NCI-H1694 (cell line): Measurements from ENCODE around the gene KIAA1958.
"Not testable (repeated sequence)": the region's sequence is repeated elsewhere in the genome, so short reads cannot be mapped to it uniquely, and the experiment has no call there.

ENCODE experiments used
- DNase-seq: peaks from one replicate; lab custom pipeline; 2025; lab: John Stamatoyannopoulos, UW

The KIAA1958 gene

DNA sequence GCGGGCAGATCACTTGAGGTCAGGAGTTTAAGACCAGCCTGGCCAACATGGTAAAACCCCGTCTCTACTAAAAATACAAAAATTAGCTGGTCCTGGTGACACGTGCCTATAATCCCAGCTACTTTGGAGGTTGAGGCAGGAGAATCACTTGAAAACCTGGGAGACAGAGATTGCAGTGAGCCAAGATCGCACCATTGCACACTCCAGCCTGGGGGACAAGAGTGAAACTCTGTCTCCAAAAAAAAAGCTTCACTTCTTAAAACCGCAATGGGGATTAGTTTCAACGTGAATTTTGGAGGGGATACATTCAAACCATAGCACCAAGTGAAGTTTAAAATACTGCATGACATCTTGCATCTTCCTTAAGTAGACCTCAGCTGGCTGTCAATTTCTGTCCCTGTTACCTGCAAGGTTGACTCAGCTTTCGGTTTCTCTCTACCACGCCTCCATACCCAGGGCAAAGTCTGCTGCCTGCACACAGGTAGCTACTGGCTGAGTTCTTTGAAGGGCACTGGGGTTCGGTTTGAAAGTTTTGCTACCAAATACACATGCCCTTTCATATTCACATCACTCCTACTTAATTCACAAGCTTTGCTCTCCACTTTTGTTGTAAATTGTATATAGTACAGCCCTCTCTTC is 69.3 kb downstream of the KIAA1958 start:
- DNase-seq: no peak

- no peak for DNase-seq
These were observed 70.1 kb downstream of the KIAA1958 start for GRCh38 chr9:112556497-112557442.

DNA sequence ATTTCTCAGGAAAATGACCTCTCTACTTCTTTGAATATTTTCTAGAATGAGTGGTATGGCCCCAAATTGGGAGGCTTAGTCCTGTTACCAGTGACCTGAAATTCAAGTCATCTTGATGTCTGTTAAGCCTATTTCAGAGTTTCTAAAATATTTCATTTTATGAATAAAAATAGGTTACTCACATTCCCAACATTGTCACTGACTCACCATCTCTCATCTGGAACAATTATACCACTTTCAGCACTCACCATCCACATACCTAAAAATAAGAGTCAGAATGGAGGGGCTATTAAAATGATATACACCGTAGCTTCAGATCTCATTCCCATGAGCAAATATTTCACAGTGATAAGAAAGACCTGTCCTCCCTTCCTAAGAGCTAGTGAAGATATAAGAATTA is 71.8 kb downstream of the KIAA1958 start:
- no peak for DNase-seq

GRCh38 chr9:112558978-112559377 is 72.4 kb downstream of the KIAA1958 start:
- DNase-seq: no peak

DNA sequence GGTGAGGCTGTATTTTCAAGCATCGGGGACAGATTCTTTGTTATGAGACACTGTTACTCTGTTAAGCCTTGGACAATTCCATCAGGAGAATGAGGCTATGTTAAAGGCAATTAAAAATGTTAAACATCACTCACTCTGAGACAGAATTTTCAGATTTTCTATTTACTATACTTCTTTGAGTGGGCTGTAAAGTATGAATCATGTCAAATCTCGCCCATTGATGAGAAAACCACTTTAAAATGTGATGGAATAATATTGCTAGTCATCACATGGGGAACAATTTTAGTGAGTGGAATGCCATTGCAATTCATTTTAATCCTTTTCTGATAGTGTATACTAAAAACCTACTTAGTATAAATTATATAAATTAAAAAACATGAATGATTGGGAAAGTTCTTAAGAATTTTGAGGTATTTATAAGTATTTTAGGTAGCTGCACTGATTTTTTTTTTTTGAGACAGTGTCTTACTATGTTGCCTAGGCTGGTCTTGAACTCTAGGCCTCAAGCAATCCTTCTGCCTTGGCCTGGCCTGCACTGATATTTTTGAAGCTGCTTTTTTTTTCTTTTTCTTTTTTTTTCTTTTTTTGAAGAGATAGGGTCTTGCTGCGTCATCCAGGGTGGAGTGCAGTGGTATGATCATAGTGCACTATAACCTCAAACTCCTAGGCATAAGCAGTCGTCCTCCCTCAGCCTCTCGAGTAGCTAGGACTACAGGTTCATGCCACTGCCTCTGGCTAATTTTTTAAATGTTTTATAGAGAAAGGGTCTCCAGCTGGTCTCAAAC is 73.2 kb downstream of the KIAA1958 start:
- DNase-seq: no peak

DNA sequence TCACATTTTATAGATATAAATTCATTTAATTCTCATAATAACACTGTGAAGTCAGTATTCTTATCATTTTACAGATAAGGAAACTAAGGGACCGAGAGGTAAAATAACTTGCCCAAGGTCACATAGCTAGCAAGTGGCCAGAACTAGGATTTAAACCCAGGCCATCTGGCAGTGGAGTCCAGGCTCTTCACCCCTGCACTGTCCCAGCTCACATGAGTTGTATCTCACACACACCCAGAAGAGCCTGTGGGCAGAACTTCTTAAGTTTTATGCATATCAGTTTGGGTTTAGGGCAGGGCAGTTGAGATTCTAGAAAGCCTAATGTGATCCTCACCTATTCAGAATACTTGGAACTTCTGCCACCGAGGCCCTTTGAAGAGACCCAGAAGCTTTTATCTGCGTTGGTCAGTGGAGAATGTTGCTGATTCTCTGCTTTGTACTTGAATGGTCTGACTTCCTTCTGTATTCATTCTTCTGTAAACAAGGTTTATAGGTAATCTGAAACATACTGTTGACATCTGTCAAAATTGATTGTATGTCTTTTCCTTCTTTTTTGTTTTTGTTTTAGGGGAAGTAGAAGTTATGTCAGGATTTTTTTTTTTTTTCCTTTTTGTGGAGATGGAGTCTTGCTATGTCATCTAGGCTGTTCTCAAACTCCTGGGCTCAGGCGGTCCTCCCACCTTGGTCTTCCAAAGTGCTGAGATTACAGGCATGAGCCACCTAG is 75.8 kb downstream of the KIAA1958 start:
- DNase-seq: no peak

- no peak for DNase-seq
These were observed 82.6 kb downstream of the KIAA1958 start for GRCh38 chr9:112569186-112569585.

GRCh38 chr9:112570671-112571167 is 84.1 kb downstream of the KIAA1958 start:
- no peak for DNase-seq

DNA sequence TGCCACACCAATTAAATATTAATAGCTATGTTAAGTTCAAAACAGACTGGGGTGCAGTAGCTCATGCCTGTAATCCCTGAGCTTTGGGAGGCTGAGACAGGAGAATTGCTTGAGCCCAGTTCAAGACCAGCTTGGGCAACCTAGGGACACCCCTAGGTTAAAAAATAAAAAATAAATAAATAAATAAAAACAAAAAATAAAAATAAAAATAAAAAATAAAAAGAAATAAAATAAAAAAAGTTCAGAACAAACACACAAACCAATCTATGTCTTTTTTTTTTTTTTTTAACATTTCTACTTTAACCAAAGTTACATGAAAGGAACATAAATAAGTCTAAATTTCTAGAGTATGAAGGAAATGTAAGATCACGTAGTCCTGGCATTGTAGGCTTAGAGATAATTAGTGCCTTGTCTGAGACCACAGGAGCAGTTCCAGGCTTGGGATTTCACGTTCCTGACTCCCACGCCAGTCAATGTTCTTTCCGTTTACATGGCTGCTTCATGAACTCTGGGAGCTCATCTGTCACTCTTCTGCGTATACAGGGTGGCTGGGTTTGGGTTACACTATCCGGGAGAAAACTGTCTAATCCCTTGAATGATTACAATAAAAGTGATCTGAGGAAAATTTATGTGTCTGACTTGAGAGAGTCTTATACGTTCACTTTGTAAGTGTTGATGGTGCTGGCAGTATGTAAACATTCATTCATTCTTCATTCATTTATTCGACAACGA is 85.2 kb downstream of the KIAA1958 start:
- no peak for DNase-seq

GRCh38 chr9:112572416-112572815 is 85.8 kb downstream of the KIAA1958 start:
- no peak for DNase-seq

DNA sequence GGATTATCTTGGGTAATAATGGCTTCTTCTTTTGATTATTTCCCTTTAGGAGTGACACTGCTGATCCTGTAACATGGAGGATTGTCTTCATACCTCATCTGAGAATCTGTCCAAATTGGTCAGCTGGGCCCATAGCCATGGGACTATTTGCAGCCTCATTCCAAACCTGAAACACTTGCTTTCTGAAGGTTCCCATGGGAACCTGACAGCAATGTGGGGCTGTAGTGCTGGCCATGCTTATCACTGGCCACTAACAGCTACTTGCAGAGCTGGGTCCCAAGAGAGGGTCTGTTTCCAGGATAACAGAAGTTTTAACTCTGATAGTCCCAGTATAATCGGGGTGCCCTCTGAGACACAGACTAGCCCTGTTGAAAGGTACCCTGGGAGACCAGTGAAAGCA is 87.4 kb downstream of the KIAA1958 start:
- DNase-seq: no peak

DNA sequence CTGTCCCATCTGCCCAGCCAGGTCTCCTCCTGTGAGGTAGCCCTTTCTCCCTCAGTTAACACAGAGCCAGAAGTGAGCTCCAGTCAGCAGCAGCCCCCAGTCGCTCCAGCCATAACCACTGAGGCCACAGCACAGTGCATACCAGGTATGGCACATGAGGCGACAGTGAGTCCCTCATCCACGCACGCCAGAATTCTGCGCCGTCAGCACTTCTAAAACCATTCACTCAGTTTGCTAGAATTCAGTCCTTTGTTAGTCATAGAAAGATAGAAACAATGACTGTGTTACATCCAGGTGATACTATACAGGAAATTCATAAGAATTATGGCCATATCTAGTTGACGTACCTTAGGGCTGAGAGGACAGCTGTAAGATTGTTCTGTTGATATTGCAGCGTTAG is 88.5 kb downstream of the KIAA1958 start:
- DNase-seq: no peak

DNA sequence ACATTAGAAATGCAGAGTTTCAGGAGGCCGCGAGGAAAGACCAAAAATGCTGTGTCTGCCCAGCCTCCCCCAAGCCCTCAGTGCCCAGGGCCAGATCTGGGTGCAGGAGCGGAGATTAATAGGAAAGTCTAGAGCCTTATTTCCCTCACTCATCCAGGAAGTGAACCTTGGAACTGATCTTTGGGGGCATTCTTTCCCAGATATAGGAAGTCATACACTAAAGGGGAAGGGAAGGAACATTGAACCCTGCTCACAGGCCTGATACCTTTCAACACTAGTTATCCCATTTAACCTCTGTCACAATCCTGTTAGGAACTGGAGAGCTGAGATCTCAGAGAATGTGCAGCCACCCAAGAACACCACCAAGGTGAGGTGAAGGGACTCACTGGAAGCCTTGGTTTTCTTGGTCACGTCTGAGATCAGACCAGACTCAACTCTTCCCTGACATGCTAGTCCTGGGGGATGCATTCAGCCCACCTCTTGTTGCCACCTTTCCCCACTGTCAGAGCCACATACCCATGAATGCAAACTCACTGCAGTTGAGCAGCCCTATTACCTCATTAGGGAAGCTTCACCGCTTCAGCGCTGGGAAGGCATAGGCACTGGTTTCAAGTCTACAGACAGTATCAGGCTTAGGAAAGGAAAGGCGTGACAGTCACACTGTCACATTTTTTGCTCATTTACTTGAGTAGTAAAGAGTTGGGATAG is 95.0 kb downstream of the KIAA1958 start:
- no peak for DNase-seq

GRCh38 chr9:112582371-112583262 is 96.0 kb downstream of the KIAA1958 start:
- DNase-seq: no peak

DNA sequence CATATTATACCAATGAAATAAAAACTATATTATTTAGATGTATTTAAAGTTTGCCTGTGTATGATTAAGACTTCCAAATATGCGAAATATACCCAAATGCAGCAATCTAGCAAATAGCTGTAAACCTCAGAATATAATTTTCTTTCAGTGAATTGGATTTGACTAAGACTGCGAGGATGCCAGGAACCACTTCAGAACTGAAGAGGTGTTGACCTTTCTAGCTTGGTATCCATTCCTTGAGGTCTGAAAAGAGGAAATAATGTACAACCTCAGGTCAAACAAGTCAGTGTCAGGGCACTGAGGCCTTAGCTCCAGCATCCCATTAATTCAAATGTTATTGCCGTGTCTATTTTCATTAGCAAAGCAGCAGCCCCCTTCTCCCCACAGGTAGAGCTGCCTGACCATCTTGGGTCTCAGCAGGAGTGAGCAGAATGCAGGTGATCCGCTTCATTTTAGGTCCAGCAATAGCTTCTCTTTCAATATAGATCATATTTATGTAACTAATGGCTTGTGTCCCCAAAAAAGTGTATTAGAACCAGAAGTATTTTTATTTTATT is 100.0 kb downstream of the KIAA1958 start:
- DNase-seq: no peak

GRCh38 chr9:112591875-112592274 is 105.2 kb downstream of the KIAA1958 start:
- not testable (repeated sequence) for DNase-seq

- DNase-seq: no peak
These were observed 113.1 kb downstream of the KIAA1958 start for GRCh38 chr9:112599732-112600131.

DNA sequence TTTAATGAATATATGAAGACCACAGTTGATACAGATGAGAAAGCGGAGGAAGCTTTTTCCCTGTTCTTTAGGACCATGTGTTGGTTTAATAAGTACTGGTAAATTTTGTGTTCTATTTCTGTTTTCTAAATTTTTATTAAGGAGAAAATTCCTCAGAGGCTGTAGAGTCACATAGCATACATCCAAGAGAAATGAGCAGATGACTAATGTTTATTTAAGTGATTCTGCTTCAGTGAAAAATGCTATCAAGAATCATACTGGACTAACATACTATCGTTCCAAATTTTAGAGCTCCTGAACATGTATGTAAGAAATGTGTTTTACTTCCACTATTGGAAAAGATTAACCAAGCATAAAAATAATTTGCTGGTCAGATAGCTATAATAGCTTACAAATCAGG is 115.0 kb downstream of the KIAA1958 start:
- DNase-seq: no peak

- DNase-seq: no peak
These were observed 118.2 kb downstream of the KIAA1958 start for GRCh38 chr9:112604790-112605189.
